Measurements from ENCODE around the gene RNF26. TPM values are rescaled to one million over a fixed set of nuclear protein-coding genes. Genes with fewer than 3 reads are reported as not detected.
A peak's percentile ranks its signal among the peaks of the same experiment; 100 is the strongest.

RNF26 gene
- total RNA-seq (2021; ENCODE audit: unreplicated experiment) (45.6 TPM), Bru-seq, nascent RNA (percentile 86 among the genes with signal in this experiment), BruChase-seq, experiment 1, labeled RNA remaining after a 6-hour chase (percentile 81 among the genes with signal in this experiment), BruChase-seq, experiment 2, labeled RNA remaining after a 2-hour chase (percentile 98 among the genes with signal in this experiment)
- polyA plus RNA-seq (2012) = 49.8 and 55.4 TPM in 2 replicates
- long read RNA-seq, transcript RNF26-201 (1 exons, 2,787 nt) = major isoform, 102 of 102 reads
- long read RNA-seq, partial matches to known transcripts = 0 of 102 reads
- long read RNA-seq, other reads (novel, unspliced or antisense) = 0 of 102 reads

DNA sequence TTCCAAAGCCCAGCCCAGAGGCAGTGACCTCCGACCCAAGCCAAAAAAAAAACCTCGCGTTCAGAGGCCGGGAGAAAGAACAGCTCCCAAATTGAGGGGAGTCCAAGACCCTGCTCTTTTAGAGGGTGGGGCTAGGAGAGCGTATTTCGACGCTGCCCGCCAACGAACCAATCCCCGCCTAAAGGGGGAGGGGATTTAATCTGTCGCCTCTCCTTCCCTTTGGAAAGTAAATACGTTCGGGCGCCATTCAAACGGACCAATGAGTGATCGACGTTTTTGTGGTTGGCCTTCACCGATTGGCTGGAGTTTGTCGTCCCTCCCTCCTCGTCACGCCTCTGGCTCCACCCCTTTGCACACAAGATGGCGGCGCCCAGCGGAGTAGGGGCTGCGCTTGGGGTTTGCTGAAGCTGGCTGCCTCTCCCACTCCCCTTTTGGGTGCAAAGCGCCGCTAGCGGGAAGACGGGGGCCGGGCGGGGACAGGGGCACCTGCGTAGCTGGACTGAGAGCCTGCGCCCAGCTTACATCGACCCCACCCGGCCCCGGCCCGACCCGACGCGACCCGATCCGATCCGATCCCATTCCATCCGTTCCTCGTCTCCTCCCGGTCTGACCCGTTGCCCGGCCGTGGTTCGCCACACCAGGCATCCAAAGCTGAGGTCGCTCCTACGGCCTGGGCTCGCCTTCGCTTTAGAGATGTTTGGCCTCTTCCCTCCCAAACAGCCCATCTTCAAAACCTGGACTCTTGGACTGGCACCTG is at the start of gene RNF26:
RNF26 (plus strand) TSS at position 354 of the 757 bp plus-strand sequence. CDS start 596 bp downstream, outside the sequence.
- peak within 1 kb of the TSS; percentile 84 to 95 for H3K4me3 ChIP-seq (replicated peaks in 1 of 2; ENCODE audit: low read depth in 1 of 2, low read length in 2 of 2)
- peak within 1 kb of the TSS; percentile 89 for H3K4me2 ChIP-seq (ENCODE audit: low read length)
- H3K27ac ChIP-seq (ENCODE audit: low read depth, low read length) = peak within 1 kb of the TSS; percentile 73
- intact Hi-C loops (cut with micrococcal nuclease) = no loop called here
- peaks cover 30% of the 10 kb centered on the region for H3K79me2 ChIP-seq (ENCODE audit: insufficient read depth, low read length)
- no peaks in the 10 kb centered on the region for H3K27me3 ChIP-seq (ENCODE audit: insufficient read depth, low read length)
- peaks cover 9 to 40% of the 10 kb centered on the region in 2 experiments for H3K4me1 ChIP-seq (ENCODE audit: control insufficient read depth in 1 of 2, insufficient read depth in 2 of 2, low read length in 2 of 2)
- POLR2A ChIA-PET = no interaction called here
- peak; percentile 98 for TF ChIP-seq YY1 (IDR thresholded peaks at IDR 0.05; ENCODE audit: extremely low read depth, insufficient replicate concordance, low read depth, low read length)
- TF ChIP-seq, protein P1, sequence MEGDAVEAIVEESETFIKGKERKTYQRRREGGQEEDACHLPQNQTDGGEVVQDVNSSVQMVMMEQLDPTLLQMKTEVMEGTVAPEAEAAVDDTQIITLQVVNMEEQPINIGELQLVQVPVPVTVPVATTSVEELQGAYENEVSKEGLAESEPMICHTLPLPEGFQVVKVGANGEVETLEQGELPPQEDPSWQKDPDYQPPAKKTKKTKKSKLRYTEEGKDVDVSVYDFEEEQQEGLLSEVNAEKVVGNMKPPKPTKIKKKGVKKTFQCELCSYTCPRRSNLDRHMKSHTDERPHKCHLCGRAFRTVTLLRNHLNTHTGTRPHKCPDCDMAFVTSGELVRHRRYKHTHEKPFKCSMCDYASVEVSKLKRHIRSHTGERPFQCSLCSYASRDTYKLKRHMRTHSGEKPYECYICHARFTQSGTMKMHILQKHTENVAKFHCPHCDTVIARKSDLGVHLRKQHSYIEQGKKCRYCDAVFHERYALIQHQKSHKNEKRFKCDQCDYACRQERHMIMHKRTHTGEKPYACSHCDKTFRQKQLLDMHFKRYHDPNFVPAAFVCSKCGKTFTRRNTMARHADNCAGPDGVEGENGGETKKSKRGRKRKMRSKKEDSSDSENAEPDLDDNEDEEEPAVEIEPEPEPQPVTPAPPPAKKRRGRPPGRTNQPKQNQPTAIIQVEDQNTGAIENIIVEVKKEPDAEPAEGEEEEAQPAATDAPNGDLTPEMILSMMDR (IDR thresholded peaks at IDR 0.05 in 2 of 3, conservative IDR thresholded peaks at IDR 0.05 in 1 of 3; ENCODE audit: borderline replicate concordance in 1 of 3, insufficient read depth in 1 of 3, low read depth in 2 of 3, low read length in 2 of 3) = no peak
- peak; percentile 83 for TF ChIP-seq POLR2AphosphoS5 (IDR thresholded peaks at IDR 0.05; ENCODE audit: low read depth, low read length)
- peak; percentile 97 for TF ChIP-seq SP1 (IDR thresholded peaks at IDR 0.05; ENCODE audit: low read depth)
- no peak for TF ChIP-seq CBX3 (IDR thresholded peaks at IDR 0.05; ENCODE audit: low read depth)
- no peaks in the 10 kb centered on the region for H3K9me2 ChIP-seq (ENCODE audit: insufficient read depth)
- RAD21 ChIA-PET (ENCODE audit: low non-redundant PET in 1 of 2, low total read pairs in 2 of 2, uncharacterized antibody in 2 of 2, unreplicated experiment in 2 of 2) = no interaction called here
- DNase-seq (ENCODE audit: low read depth, low spot score) (peak; percentile 97), ATAC-seq (peak; percentile 81)
- no peaks in the 10 kb centered on the region for H3K9me3 ChIP-seq (ENCODE audit: control insufficient read depth in 1 of 2, insufficient read depth in 1 of 2, low read depth in 1 of 2, low read length in 2 of 2)
- no peaks in the 10 kb centered on the region for H4K20me1 ChIP-seq (ENCODE audit: insufficient read depth)
- H3K9ac ChIP-seq (ENCODE audit: low read length) = peak within 1 kb of the TSS; percentile 95
- H3K36me3 ChIP-seq (ENCODE audit: control insufficient read depth in 1 of 2, insufficient read depth in 2 of 2, low read length in 2 of 2) = peaks cover 0 to 12% of the 10 kb centered on the region in 2 experiments; a peak in 2 of 4 replicates
- TSS peak; percentile 68 for BruUV-seq (replicated peaks)
- CTCF ChIA-PET = interaction anchor here (0.7 to 1.6 kb wide), 2 partner anchors 12 to 22 kb away, joined by 3 to 4 read pairs; no protein-coding TSS in a partner anchor
- H2AFZ ChIP-seq (ENCODE audit: low read depth, low read length, poor library complexity, severe bottlenecking) = peak within 1 kb of the TSS; percentile 74

Data from HCT116 (cell line).